A549 treated with AZD9567 at 1 μM for 4 hours (cell line): ENCODE data around the gene SPNS1. TPM values are rescaled to one million over a fixed set of nuclear protein-coding genes. Genes with fewer than 3 reads are reported as not detected.

Experiments
- total RNA-seq: library from RNA; stranded (reverse); fragments of 200-300 nt; extraction: Qiagen RNA extraction; gene quantifications from 5 replicates; pipeline ENCODE4 v1.2.3, GENCODE V29; 2022; ENCODE audit not compliant: insufficient read depth

SPNS1 gene, protein sequence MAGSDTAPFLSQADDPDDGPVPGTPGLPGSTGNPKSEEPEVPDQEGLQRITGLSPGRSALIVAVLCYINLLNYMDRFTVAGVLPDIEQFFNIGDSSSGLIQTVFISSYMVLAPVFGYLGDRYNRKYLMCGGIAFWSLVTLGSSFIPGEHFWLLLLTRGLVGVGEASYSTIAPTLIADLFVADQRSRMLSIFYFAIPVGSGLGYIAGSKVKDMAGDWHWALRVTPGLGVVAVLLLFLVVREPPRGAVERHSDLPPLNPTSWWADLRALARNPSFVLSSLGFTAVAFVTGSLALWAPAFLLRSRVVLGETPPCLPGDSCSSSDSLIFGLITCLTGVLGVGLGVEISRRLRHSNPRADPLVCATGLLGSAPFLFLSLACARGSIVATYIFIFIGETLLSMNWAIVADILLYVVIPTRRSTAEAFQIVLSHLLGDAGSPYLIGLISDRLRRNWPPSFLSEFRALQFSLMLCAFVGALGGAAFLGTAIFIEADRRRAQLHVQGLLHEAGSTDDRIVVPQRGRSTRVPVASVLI
- total RNA-seq, result 47.7 to 79.2 TPM (median 72.5 TPM) in 5 replicates

DNA sequence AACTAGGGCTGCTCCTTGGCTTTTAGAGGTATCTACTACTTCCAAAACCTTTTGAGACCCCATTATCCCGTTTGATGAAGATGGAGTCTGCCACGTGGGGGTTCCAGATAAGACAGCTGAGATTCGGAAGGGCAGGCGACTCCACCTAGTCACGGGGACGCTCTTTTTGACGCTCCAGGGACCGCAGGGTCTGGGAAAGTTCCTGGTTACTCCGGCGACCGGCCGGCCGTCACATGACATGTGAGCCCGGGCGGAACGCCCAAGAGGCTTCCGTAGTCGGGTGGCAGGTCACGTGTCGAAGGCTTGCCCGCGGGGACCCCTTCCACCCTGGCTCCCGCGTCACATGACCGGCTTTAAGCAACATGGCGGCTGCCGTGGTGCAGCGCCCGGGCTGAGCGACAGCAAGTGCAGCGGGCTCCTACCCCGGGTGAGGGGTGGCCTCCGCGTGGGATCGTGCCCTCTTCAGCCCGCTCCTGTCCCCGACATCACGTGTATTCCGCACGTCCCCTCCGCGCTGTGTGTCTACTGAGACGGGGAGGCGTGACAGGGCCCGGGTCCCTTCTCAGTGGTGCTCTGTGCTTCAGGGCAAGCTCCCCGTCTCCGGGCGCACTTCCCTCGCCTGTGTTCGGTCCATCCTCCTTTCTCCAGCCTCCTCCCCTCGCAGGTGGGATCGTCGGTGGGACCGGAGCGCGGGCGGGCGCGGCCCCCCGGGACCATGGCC lies at the start of gene SPNS1:
Gene SPNS1 (plus strand): TSS at position 342 of the 721 bp plus-strand sequence. CDS start 374 bp downstream, at position 716.

DNA sequence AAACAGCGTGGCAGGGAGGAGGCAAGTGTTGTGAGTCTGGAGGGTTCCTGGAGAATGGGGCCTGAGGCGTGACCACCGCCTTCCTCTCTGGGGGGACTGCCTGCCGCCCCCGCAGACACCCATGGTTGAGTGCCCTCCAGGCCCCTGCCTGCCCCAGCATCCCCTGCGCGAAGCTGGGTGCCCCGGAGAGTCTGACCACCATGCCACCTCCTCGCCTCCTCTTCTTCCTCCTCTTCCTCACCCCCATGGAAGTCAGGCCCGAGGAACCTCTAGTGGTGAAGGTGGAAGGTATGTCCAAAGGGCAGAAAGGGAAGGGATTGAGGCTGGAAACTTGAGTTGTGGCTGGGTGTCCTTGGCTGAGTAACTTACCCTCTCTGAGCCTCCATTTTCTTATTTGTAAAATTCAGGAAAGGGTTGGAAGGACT lies 42.8 kb upstream of the SPNS1 start, which contains the start of gene CD19:
Gene CD19 (plus strand): TSS at position 171 of the 425 bp plus-strand sequence. CDS start 30 bp downstream, at position 201.

DNA sequence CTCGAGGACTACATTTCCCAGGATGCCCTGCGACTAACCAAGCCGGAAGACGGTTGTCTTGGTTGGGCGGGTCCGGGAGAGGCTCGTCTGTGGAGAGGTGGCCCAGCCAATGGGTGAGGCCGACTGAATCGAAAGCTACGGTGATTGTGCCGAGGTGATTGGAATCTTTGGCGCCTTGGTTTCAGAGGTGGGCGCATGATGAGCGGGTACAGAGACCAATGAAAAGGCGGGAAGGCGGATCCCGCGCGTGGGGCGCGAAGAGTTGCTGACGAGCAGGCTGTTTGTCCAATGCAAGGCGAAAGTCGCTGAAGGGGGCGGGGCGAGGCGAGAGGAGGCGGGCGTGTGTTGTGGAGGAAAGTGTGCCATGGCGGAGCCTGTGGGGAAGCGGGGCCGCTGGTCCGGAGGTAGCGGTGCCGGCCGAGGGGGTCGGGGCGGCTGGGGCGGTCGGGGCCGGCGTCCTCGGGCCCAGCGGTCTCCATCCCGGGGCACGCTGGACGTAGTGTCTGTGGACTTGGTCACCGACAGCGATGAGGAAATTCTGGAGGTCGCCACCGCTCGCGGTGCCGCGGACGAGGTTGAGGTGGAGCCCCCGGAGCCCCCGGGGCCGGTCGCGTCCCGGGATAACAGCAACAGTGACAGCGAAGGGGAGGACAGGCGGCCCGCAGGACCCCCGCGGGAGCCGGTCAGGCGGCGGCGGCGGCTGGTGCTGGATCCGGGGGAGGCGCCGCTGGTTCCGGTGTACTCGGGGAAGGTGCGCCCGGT lies 23.7 kb upstream of the SPNS1 start, which contains the start of gene NFATC2IP:
Gene NFATC2IP (plus strand): TSS at position 290 of the 762 bp plus-strand sequence. CDS start 75 bp downstream, at position 365.

DNA sequence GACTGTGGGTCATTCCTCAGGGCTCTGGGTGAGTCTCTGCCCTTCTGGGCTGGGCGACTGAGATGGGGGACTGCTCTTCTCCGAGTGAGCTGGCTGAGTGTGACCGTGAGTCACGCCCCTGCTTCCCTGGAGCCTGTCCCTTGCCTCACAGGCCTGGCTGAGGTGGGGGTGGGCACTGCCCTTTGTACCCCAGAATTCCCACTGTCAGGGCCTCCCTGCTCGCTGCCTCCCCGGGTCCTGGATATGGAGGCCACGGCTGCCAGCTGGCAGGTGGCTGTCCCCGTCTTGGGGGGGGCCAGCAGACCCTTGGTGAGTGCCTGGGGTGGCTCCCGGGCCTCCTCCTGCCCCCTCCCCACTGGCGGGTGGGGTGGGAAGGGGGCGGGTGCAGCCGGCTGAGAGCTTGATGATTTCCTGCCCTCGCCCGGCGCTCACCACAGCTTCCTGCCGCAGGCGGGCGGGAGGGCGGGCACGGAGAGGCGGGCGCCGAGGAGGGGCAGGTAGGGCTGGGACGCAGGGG lies 10.1 kb downstream of the SPNS1 start, which contains the start of gene LAT:
Gene LAT (plus strand): TSS at position 434 of the 517 bp plus-strand sequence. CDS start 366 bp downstream, outside the sequence.

Other genes with a start within 250 kb of the SPNS1 start
- 1.6 to 2.2 TPM (median 1.9 TPM) in 5 replicates for gene NPIPB9, start 223.0 kb upstream of the SPNS1 start, total RNA-seq
- gene ATXN2L, start 151.8 kb upstream of the SPNS1 start, total RNA-seq, result 72.6 to 125 TPM (median 118 TPM) in 5 replicates
- gene TUFM, start 128.4 kb upstream of the SPNS1 start, total RNA-seq, result 213 to 311 TPM (median 295 TPM) in 5 replicates
- 15.5 to 30.0 TPM (median 28.9 TPM) in 5 replicates for gene SH2B1, start 110.9 kb upstream of the SPNS1 start, total RNA-seq
- 1.4 to 3.5 TPM (median 2.8 TPM) in 5 replicates for gene ATP2A1, start 96.3 kb upstream of the SPNS1 start, total RNA-seq
- gene RABEP2, start 49.5 kb upstream of the SPNS1 start, total RNA-seq, result 8.3 to 10.2 TPM (median 9.4 TPM) in 5 replicates
- not detected in 5 replicates for gene CD19, start 42.8 kb upstream of the SPNS1 start, total RNA-seq
- gene NFATC2IP, start 23.8 kb upstream of the SPNS1 start, total RNA-seq, result 9.1 to 28.3 TPM (median 25.7 TPM) in 5 replicates
- gene LAT, start 10.3 kb downstream of the SPNS1 start, total RNA-seq, result 3.8 to 4.4 TPM (median 4.0 TPM) in 5 replicates